MG63 (cell line): Measurements from ENCODE around the gene SLAIN1. TPM values are rescaled to one million over a fixed set of nuclear protein-coding genes. Genes with fewer than 3 reads are reported as not detected.

Experiments used
- DNase-seq: peaks from one replicate; pipeline ENCODE4 v3.0.0-alpha.2; 2020
- H3K27me3 ChIP-seq: fragments of 250-450 bp; sonication (Bioruptor Pico); 2 replicates; pipeline ENCODE4 v1.5.1; 2020; ENCODE audit warnings: mild to moderate bottlenecking, moderate library complexity
- H3K36me3 ChIP-seq: fragments of 250-450 bp; sonication (Bioruptor Pico); 2 replicates; pipeline ENCODE4 v1.5.1; 2020; ENCODE audit warnings: mild to moderate bottlenecking, moderate library complexity
- H3K4me3 ChIP-seq: fragments of 250-450 bp; sonication (Bioruptor Pico); 2 replicates; pipeline ENCODE4 v1.5.1; 2020; ENCODE audit warnings: mild to moderate bottlenecking, moderate library complexity
- H3K9me3 ChIP-seq: fragments of 250-450 bp; sonication (Bioruptor Pico); 2 replicates; pipeline ENCODE4 v1.5.1; 2020; ENCODE audit warnings: mild to moderate bottlenecking, moderate library complexity
- total RNA-seq: library from RNA; depleted of rRNA; stranded (reverse); fragments of >200 nt; shearing (Covaris generic); gene quantifications from 2 replicates; pipeline ENCODE4 v1.2.3, GENCODE V29; 2014; ENCODE audit warnings: low replicate concordance; rRNA removed

The SLAIN1 gene
- total RNA-seq, 1 experiment from 2014 or later: not detected

GRCh38 chr13:77784515-77784914 lies 87.0 kb downstream of the SLAIN1 start:
- H3K36me3 ChIP-seq: no peaks in the 10 kb centered on the region
- no peaks in the 10 kb centered on the region for H3K9me3 ChIP-seq
- H3K4me3 ChIP-seq: no peak overlapping the region
- H3K27me3 ChIP-seq: no peaks in the 10 kb centered on the region
- no peak for DNase-seq

GRCh38 chr13:77786695-77787287 lies 89.3 kb downstream of the SLAIN1 start:
- H3K4me3 ChIP-seq: no peak overlapping the region
- no peaks in the 10 kb centered on the region for H3K27me3 ChIP-seq
- DNase-seq: no peak
- no peaks in the 10 kb centered on the region for H3K9me3 ChIP-seq
- H3K36me3 ChIP-seq: no peaks in the 10 kb centered on the region

- H3K4me3 ChIP-seq: no peak overlapping the region
- DNase-seq: no peak
- no peaks in the 10 kb centered on the region for H3K9me3 ChIP-seq
- no peaks in the 10 kb centered on the region for H3K27me3 ChIP-seq
- H3K36me3 ChIP-seq: no peaks in the 10 kb centered on the region
Measured at GRCh38 chr13:77789376-77789775, 91.9 kb downstream of the SLAIN1 start.

- Histone ChIP-seq H3K27me3 (no peaks in the 10 kb centered on the region), H3K36me3 (no peaks in the 10 kb centered on the region), H3K4me3 (no peak overlapping the region), H3K9me3 (no peaks in the 10 kb centered on the region)
- DNase-seq: no peak
Measured at GRCh38 chr13:77800219-77800618, 102.7 kb downstream of the SLAIN1 start.

GRCh38 chr13:77806518-77806917 lies 109.0 kb downstream of the SLAIN1 start:
- no peak for DNase-seq
- Histone ChIP-seq H3K27me3 (no peaks in the 10 kb centered on the region), H3K4me3 (no peak overlapping the region), H3K36me3 (no peaks in the 10 kb centered on the region), H3K9me3 (no peaks in the 10 kb centered on the region)

GRCh38 chr13:77807431-77808135 lies 110.1 kb downstream of the SLAIN1 start:
- H3K9me3 ChIP-seq: no peaks in the 10 kb centered on the region
- no peaks in the 10 kb centered on the region for H3K27me3 ChIP-seq
- no peak for DNase-seq
- H3K4me3 ChIP-seq: no peak overlapping the region
- H3K36me3 ChIP-seq: no peaks in the 10 kb centered on the region

GRCh38 chr13:77810430-77810829 lies 112.9 kb downstream of the SLAIN1 start:
- Histone ChIP-seq H3K4me3 (no peak overlapping the region), H3K27me3 (no peaks in the 10 kb centered on the region), H3K36me3 (no peaks in the 10 kb centered on the region), H3K9me3 (no peaks in the 10 kb centered on the region)
- DNase-seq: no peak

GRCh38 chr13:77810878-77811277 lies 113.4 kb downstream of the SLAIN1 start:
- no peak overlapping the region for H3K4me3 ChIP-seq
- DNase-seq: no peak
- no peaks in the 10 kb centered on the region for H3K27me3 ChIP-seq
- no peaks in the 10 kb centered on the region for H3K36me3 ChIP-seq
- no peaks in the 10 kb centered on the region for H3K9me3 ChIP-seq

- no peak overlapping the region for H3K4me3 ChIP-seq
- no peaks in the 10 kb centered on the region for H3K9me3 ChIP-seq
- DNase-seq: no peak
- no peaks in the 10 kb centered on the region for H3K27me3 ChIP-seq
- no peaks in the 10 kb centered on the region for H3K36me3 ChIP-seq
Measured at GRCh38 chr13:77811381-77811780, 113.9 kb downstream of the SLAIN1 start.

- DNase-seq: no peak
- H3K9me3 ChIP-seq: no peaks in the 10 kb centered on the region
- H3K36me3 ChIP-seq: no peaks in the 10 kb centered on the region
- H3K4me3 ChIP-seq: no peak overlapping the region
- H3K27me3 ChIP-seq: no peaks in the 10 kb centered on the region
Measured at GRCh38 chr13:77811981-77812380, 114.5 kb downstream of the SLAIN1 start.

Other genes with a start within 250 kb of the SLAIN1 start
- not detected in 2 replicates for gene SCEL, start 162.0 kb upstream of the SLAIN1 start, total RNA-seq
- not detected in 2 replicates for gene EDNRB, start 221.1 kb downstream of the SLAIN1 start, total RNA-seq